GM12801 (cell line): ENCODE data around the gene SEPTIN5.

Experiments used
- TF ChIP-seq, protein P1 (sequence below): IDR thresholded peaks from one replicate; pipeline ENCODE4 v1.5.1; 2011; ENCODE audit warnings: control low read depth; ENCODE audit not compliant: insufficient read length; ENCODE audit errors: extremely low read depth

SEPTIN5 gene

GRCh38 chr22:19721330-19722177, 7.3 kb downstream of the SEPTIN5 start:
- TF ChIP-seq, protein P1, sequence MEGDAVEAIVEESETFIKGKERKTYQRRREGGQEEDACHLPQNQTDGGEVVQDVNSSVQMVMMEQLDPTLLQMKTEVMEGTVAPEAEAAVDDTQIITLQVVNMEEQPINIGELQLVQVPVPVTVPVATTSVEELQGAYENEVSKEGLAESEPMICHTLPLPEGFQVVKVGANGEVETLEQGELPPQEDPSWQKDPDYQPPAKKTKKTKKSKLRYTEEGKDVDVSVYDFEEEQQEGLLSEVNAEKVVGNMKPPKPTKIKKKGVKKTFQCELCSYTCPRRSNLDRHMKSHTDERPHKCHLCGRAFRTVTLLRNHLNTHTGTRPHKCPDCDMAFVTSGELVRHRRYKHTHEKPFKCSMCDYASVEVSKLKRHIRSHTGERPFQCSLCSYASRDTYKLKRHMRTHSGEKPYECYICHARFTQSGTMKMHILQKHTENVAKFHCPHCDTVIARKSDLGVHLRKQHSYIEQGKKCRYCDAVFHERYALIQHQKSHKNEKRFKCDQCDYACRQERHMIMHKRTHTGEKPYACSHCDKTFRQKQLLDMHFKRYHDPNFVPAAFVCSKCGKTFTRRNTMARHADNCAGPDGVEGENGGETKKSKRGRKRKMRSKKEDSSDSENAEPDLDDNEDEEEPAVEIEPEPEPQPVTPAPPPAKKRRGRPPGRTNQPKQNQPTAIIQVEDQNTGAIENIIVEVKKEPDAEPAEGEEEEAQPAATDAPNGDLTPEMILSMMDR: no peak

- TF ChIP-seq, protein P1: no peak
These were observed 8.1 kb downstream of the SEPTIN5 start for GRCh38 chr22:19722178-19722981.

- TF ChIP-seq, protein P1: no peak
These were observed 8.6 kb downstream of the SEPTIN5 start for GRCh38 chr22:19722982-19723231.

- TF ChIP-seq, protein P1: no peak
These were observed 9.1 kb downstream of the SEPTIN5 start, which contains the start of gene GP1BB for GRCh38 chr22:19723232-19723982. Gene GP1BB, plus strand, starts transcription at chr22:19723539. Its CDS starts 31 bp downstream, at chr22:19723570.

DNA sequence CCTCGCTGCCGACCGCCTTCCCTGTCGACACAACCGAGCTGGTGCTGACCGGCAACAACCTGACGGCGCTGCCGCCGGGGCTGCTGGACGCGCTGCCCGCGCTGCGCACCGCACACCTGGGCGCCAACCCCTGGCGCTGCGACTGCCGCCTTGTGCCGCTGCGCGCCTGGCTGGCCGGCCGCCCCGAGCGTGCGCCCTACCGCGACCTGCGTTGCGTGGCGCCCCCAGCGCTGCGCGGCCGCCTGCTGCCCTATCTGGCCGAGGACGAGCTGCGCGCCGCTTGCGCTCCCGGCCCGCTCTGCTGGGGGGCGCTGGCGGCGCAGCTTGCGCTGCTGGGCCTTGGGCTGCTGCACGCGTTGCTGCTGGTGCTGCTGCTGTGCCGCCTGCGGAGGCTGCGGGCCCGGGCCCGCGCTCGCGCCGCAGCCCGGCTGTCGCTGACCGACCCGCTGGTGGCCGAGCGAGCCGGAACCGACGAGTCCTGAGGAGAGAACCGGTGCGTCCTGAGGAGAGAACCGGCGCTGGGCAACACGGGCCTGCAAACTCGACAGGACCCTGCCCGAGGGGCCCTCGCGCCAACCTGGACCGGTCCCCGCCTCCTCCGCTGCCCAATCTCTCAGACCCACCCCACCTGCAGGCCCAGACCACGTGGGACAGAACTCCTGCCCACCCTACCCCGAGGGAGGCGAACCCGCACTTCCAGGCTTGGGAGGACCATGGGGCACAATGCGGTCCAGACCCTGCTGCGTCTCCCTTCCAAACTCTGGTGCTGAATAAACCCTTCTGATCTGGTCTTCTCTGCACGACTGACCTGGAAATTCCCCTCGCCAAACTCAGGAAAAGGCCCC, 9.9 kb downstream of the SEPTIN5 start:
- TF ChIP-seq, protein P1: no peak

- TF ChIP-seq, protein P1: no peak
These were observed 10.8 kb downstream of the SEPTIN5 start for GRCh38 chr22:19724927-19725661.
